SU-DHL-6 (cell line): Measurements from ENCODE around the gene ARHGAP33.
A peak's percentile ranks its signal among the peaks of the same experiment; 100 is the strongest.

Experiments
- H2AFZ ChIP-seq: fragments of 200-600 bp; sonication (generic); 2 replicates; pipeline ENCODE4 v1.6.1; 2014; ENCODE audit warnings: low read depth, mild to moderate bottlenecking, moderate library complexity, mixed read lengths, antibody characterized with exemption, low read length; ENCODE audit not compliant: severe bottlenecking
- H3F3A ChIP-seq: fragments of 200-600 bp; shearing (Covaris generic); 2 replicates; pipeline ENCODE4 v1.6.0; 2016; ENCODE audit warnings: antibody characterized with exemption, mild to moderate bottlenecking; ENCODE audit not compliant: insufficient read depth
- H3K27ac ChIP-seq: fragments of 200-600 bp; sonication (generic); 2 replicates; pipeline ENCODE4 v1.5.1; 2016; ENCODE audit warnings: low read depth, mild to moderate bottlenecking, low read length, moderate library complexity, mixed read lengths
- H3K27me3 ChIP-seq: fragments of 200-600 bp; sonication (generic), shearing (Covaris generic); 2 replicates; pipeline ENCODE4 v1.6.0; 2014; ENCODE audit warnings: mild to moderate bottlenecking, low read length
- H3K36me3 ChIP-seq: fragments of 200-600 bp; sonication (generic); 2 replicates; pipeline ENCODE4 v1.6.1; 2014; ENCODE audit warnings: mild to moderate bottlenecking, low read length, mixed read lengths
- H3K4me2 ChIP-seq: fragments of 300-600, 200-600 bp; shearing (Covaris generic), sonication (generic); 2 replicates; pipeline ENCODE4 v1.6.0; 2014; ENCODE audit warnings: low read length, low read depth, mild to moderate bottlenecking; ENCODE audit not compliant: poor library complexity, severe bottlenecking
- H3K4me3 ChIP-seq: fragments of 200-600 bp; sonication (generic); 2 replicates; pipeline ENCODE4 v1.5.1; 2014; ENCODE audit warnings: antibody characterized with exemption, low read length, mild to moderate bottlenecking, mixed read lengths; ENCODE audit not compliant: insufficient read depth, poor library complexity, severe bottlenecking
- H3K79me2 ChIP-seq: fragments of 200-600 bp; sonication (generic); 2 replicates; pipeline ENCODE4 v1.6.1; 2014; ENCODE audit warnings: mild to moderate bottlenecking, low read length, moderate library complexity; ENCODE audit not compliant: insufficient read depth
- H3K9ac ChIP-seq: fragments of 200-600 bp; sonication (generic); 2 replicates; pipeline ENCODE4 v1.7.0; 2014; ENCODE audit warnings: mild to moderate bottlenecking, low read length
- H3K9me2 ChIP-seq: fragments of 200-600 bp; sonication (generic); replicated peaks from 2 replicates; pipeline ENCODE4 v1.6.1; 2014; ENCODE audit warnings: low read length; ENCODE audit not compliant: insufficient read depth
- H3K9me3 ChIP-seq: fragments of 200-600 bp; sonication (generic); 2 replicates; pipeline ENCODE4 v1.6.1; 2014; ENCODE audit warnings: low read length, mixed read lengths; ENCODE audit not compliant: insufficient read depth
- H4K20me1 ChIP-seq: fragments of 200-600 bp; sonication (generic); 2 replicates; pipeline ENCODE4 v1.6.1; 2014; ENCODE audit warnings: low read depth, mild to moderate bottlenecking, antibody characterized with exemption, low read length, moderate library complexity, mixed read lengths
- CTCF ChIP-seq: fragments of 200-600 bp; sonication (generic); IDR thresholded peaks from one replicate; pipeline ENCODE4 v1.5.1; 2017; ENCODE audit warnings: antibody characterized with exemption, mild to moderate bottlenecking, low read length, moderate library complexity; ENCODE audit not compliant: insufficient read depth, poor library complexity, severe bottlenecking
- EZH2phosphoT487 ChIP-seq: fragments of 200-600 bp; sonication (generic), shearing (Covaris generic); conservative IDR thresholded peaks from 2 replicates; pipeline ENCODE4 v1.6.1; 2018; ENCODE audit warnings: mild to moderate bottlenecking, antibody characterized with exemption, low read length, moderate library complexity, mixed read lengths

The ARHGAP33 gene

GRCh38 chr19:35738887-35739229 is 36.5 kb upstream of the ARHGAP33 start:
- TF ChIP-seq EZH2phosphoT487 = no peak
- no peak for TF ChIP-seq CTCF
- Histone ChIP-seq H3F3A (peaks cover 13% of the 10 kb centered on the region), H4K20me1 (no peaks in the 10 kb centered on the region), H2AFZ (no peak overlapping the region), H3K36me3 (no peaks in the 10 kb centered on the region), H3K4me3 (no peak overlapping the region), H3K27me3 (no peaks in the 10 kb centered on the region), H3K79me2 (no peaks in the 10 kb centered on the region), H3K4me2 (no peak overlapping the region), H3K9me2 (no peaks in the 10 kb centered on the region), H3K27ac (no peak overlapping the region), H3K9me3 (no peaks in the 10 kb centered on the region), H3K9ac (no peak overlapping the region)

GRCh38 chr19:35739275-35740107 is 35.9 kb upstream of the ARHGAP33 start:
- Histone ChIP-seq H3K4me3 (peak overlapping the region; percentile 69), H3F3A (peaks cover 13% of the 10 kb centered on the region), H3K27me3 (no peaks in the 10 kb centered on the region), H2AFZ (no peak overlapping the region), H4K20me1 (no peaks in the 10 kb centered on the region), H3K36me3 (no peaks in the 10 kb centered on the region), H3K9me3 (no peaks in the 10 kb centered on the region), H3K4me2 (peak overlapping the region; percentile 89), H3K9ac (peak overlapping the region; percentile 60), H3K9me2 (no peaks in the 10 kb centered on the region), H3K27ac (no peak overlapping the region), H3K79me2 (no peaks in the 10 kb centered on the region)
- TF ChIP-seq EZH2phosphoT487 = no peak
- no peak for TF ChIP-seq CTCF

- Histone ChIP-seq H3K9ac (peak overlapping the region; percentile 60), H3K27ac (peak overlapping the region; percentile 33), H3K4me2 (peak overlapping the region; percentile 89), H3K4me3 (peak overlapping the region; percentile 69), H3K9me3 (no peaks in the 10 kb centered on the region), H3K9me2 (no peaks in the 10 kb centered on the region), H3K79me2 (no peaks in the 10 kb centered on the region), H3K27me3 (no peaks in the 10 kb centered on the region), H2AFZ (peak overlapping the region; percentile 45), H3K36me3 (no peaks in the 10 kb centered on the region), H3F3A (peaks cover 13% of the 10 kb centered on the region), H4K20me1 (no peaks in the 10 kb centered on the region)
- TF ChIP-seq CTCF = no peak
- TF ChIP-seq EZH2phosphoT487 = no peak
Observed at GRCh38 chr19:35740108-35740422, 35.3 kb upstream of the ARHGAP33 start.
